GM23338 (cell line): ENCODE results near the gene POLR2L. TPM values are rescaled to one million over a fixed set of nuclear protein-coding genes. Genes with fewer than 3 reads are reported as not detected.

Experiments
- ATAC-seq: fragments of 200-7000 bp; cut with Tn5 transposase; 3 replicates; pipeline ENCODE4 v1.9.1; 2020
- DNase-seq: peaks from one replicate; pipeline ENCODE4 v3.0.0-alpha.2; 2015; ENCODE audit warnings: low spot score
- H2AFZ ChIP-seq: fragments of 200-600 bp; sonication (generic); 2 replicates; pipeline ENCODE4 v1.8.0; 2016; ENCODE audit warnings: antibody characterized with exemption, mild to moderate bottlenecking, moderate library complexity
- H3F3A ChIP-seq: fragments of 200-600 bp; sonication (generic); replicated peaks from 2 replicates; pipeline ENCODE4 v1.8.0; 2017; ENCODE audit warnings: antibody characterized with exemption, mixed run types, low read depth
- H3K27ac ChIP-seq: fragments of 200-600 bp; sonication (generic); 2 replicates; pipeline ENCODE4 v1.6.1; 2016; ENCODE audit warnings: low read depth
- H3K27me3 ChIP-seq: fragments of 200-600 bp; sonication (generic); 2 replicates; pipeline ENCODE4 v1.8.0; 2016; ENCODE audit warnings: mild to moderate bottlenecking, mixed run types, moderate library complexity; ENCODE audit not compliant: insufficient read depth
- H3K36me3 ChIP-seq: fragments of 200-600 bp; sonication (generic); 2 replicates; pipeline ENCODE4 v1.8.0; 2016; ENCODE audit warnings: mild to moderate bottlenecking; ENCODE audit not compliant: insufficient read depth
- H3K4me1 ChIP-seq: fragments of 200-600 bp; sonication (generic); 2 replicates; pipeline ENCODE4 v1.8.0; 2016; ENCODE audit warnings: mild to moderate bottlenecking, moderate library complexity; ENCODE audit not compliant: insufficient read depth
- H3K4me2 ChIP-seq: fragments of 200-600 bp; sonication (generic); 2 replicates; pipeline ENCODE4 v1.7.1; 2017; ENCODE audit warnings: mixed run types
- H3K4me3 ChIP-seq: fragments of 200-600 bp; sonication (generic); 2 replicates; pipeline ENCODE4 v1.6.1; 2016; ENCODE audit warnings: mixed run types
- H3K79me2 ChIP-seq: fragments of 200-600 bp; sonication (generic); replicated peaks from 2 replicates; pipeline ENCODE4 v1.8.0; 2017; ENCODE audit warnings: mild to moderate bottlenecking; ENCODE audit not compliant: insufficient read depth
- H3K9me2 ChIP-seq: fragments of 200-600 bp; sonication (generic); 2 replicates; pipeline ENCODE4 v1.8.0; 2017; ENCODE audit not compliant: insufficient read depth
- H4K20me1 ChIP-seq: fragments of 200-600 bp; sonication (generic); replicated peaks from 2 replicates; pipeline ENCODE4 v1.8.0; 2017; ENCODE audit warnings: mild to moderate bottlenecking; ENCODE audit not compliant: insufficient read depth
- H3K27ac Mint-ChIP-seq: 2 replicates; pipeline ENCODE4 v1.8.0; 2020; ENCODE audit warnings: inconsistent platforms, mild to moderate bottlenecking, moderate library complexity, mixed read lengths
- H3K27me3 Mint-ChIP-seq: 3 replicates; pipeline ENCODE4 v1.8.0; 2022; ENCODE audit warnings: low read depth, mild to moderate bottlenecking, moderate library complexity, mixed read lengths, inconsistent platforms; ENCODE audit not compliant: insufficient read depth, poor library complexity
- H3K36me3 Mint-ChIP-seq: 3 replicates; pipeline ENCODE4 v1.8.0; 2021; ENCODE audit warnings: low read depth, mild to moderate bottlenecking, inconsistent platforms, moderate library complexity, mixed read lengths
- H3K4me1 Mint-ChIP-seq: 3 replicates; pipeline ENCODE4 v1.8.0; 2020; ENCODE audit warnings: mild to moderate bottlenecking, inconsistent platforms, mixed read lengths
- H3K4me3 Mint-ChIP-seq: 3 replicates; pipeline ENCODE4 v1.8.0; 2021; ENCODE audit warnings: moderate library complexity, mild to moderate bottlenecking, inconsistent platforms, mixed read lengths
- H3K9me3 Mint-ChIP-seq: 3 replicates; pipeline ENCODE4 v1.8.0; 2020; ENCODE audit warnings: moderate library complexity, mild to moderate bottlenecking, inconsistent platforms, mixed read lengths
- CREB1 ChIP-seq: fragments of 250-450 bp; sonication (Bioruptor Pico); IDR thresholded peaks from 2 replicates; pipeline ENCODE4 v1.5.0; 2020; ENCODE audit warnings: low read depth, mild to moderate bottlenecking, moderate library complexity
- CTCF ChIP-seq, 2 experiments: fragments of 200-600 bp in 1 of 2; sonication (generic) in 1 of 2; conservative IDR thresholded peaks; 2 replicates each; pipeline versions ENCODE4 v1.5.1 to v1.6.1; 2016 to 2017; ENCODE audit warnings: antibody characterized with exemption in 2 of 2, low read depth in 2 of 2, mild to moderate bottlenecking in 2 of 2, moderate library complexity in 1 of 2
- ETS1 ChIP-seq: IDR thresholded peaks from 2 replicates; pipeline ENCODE4 v1.6.1; 2016; ENCODE audit warnings: antibody characterized with exemption
- EZH2 ChIP-seq: fragments of 200-600 bp; sonication (generic); IDR thresholded peaks from one replicate; pipeline ENCODE4 v1.8.0; 2017; ENCODE audit warnings: antibody characterized with exemption, mild to moderate bottlenecking, low read depth; ENCODE audit not compliant: unreplicated experiment
- EZH2phosphoT487 ChIP-seq: fragments of 200-600 bp; sonication (generic); IDR thresholded peaks from one replicate; pipeline ENCODE4 v1.8.1; 2018; ENCODE audit warnings: antibody characterized with exemption; ENCODE audit not compliant: unreplicated experiment
- JUNB ChIP-seq: IDR thresholded peaks from one replicate; pipeline ENCODE4 v1.6.1; 2016; ENCODE audit warnings: antibody characterized with exemption; ENCODE audit not compliant: unreplicated experiment
- NANOG ChIP-seq: IDR thresholded peaks from 2 replicates; pipeline ENCODE4 v1.6.1; 2016; ENCODE audit warnings: antibody characterized with exemption, borderline replicate concordance
- POLR2AphosphoS5 ChIP-seq: IDR thresholded peaks from 2 replicates; pipeline ENCODE4 v1.6.1; 2016; ENCODE audit warnings: antibody characterized with exemption, low read depth
- REST ChIP-seq: IDR thresholded peaks from one replicate; pipeline ENCODE4 v1.6.1; 2018; ENCODE audit warnings: antibody characterized with exemption; ENCODE audit not compliant: unreplicated experiment
- STAT1 ChIP-seq: IDR thresholded peaks from one replicate; pipeline ENCODE4 v1.6.1; 2016; ENCODE audit warnings: antibody characterized with exemption; ENCODE audit not compliant: unreplicated experiment
- ZNF114 ChIP-seq: fragments of 250-450 bp; sonication (Bioruptor Pico); IDR thresholded peaks from 2 replicates; pipeline ENCODE4 v1.5.0; 2020; ENCODE audit warnings: mild to moderate bottlenecking, moderate library complexity
- ZNF331 ChIP-seq: fragments of 250-450 bp; sonication (Bioruptor Pico); IDR thresholded peaks from 2 replicates; pipeline ENCODE4 v1.5.0; 2020; ENCODE audit warnings: low read depth, mild to moderate bottlenecking, moderate library complexity
- ZNF462 ChIP-seq: fragments of 250-450 bp; sonication (Bioruptor Pico); IDR thresholded peaks from 2 replicates; pipeline ENCODE4 v1.5.0; 2020; ENCODE audit warnings: mild to moderate bottlenecking, moderate library complexity
- polyA plus RNA-seq: library from polyadenylated mRNA; unstranded; fragments of >200 nt; fragmentation: Nextera tagmentation; extraction: Ambion mirVana; gene quantifications from 2 replicates; pipeline ENCODE4 v1.2.1, GENCODE V29; 2016
- total RNA-seq: library from RNA; depleted of rRNA; stranded (reverse); fragments of >200 nt; shearing (Covaris generic); gene quantifications from 2 replicates; pipeline ENCODE4 v1.2.3, GENCODE V29; 2014

POLR2L gene
- total and polyA plus RNA-seq, 2 experiments from 2014 or later = 32.2 to 369 TPM

GRCh38 chr11:802693-803466 is 39.4 kb downstream of the POLR2L start:
- Histone ChIP-seq H2AFZ (no peak overlapping the region), H3K27me3 (no peaks in the 10 kb centered on the region), H3K36me3 (no peaks in the 10 kb centered on the region), H3K9me2 (no peaks in the 10 kb centered on the region), H3K4me1 (peaks cover 7% of the 10 kb centered on the region; the same call in 1 of the 2 replicates), H3F3A (peaks cover 22% of the 10 kb centered on the region; the same call in 1 of the 2 replicates), H3K4me2 (no peak overlapping the region), H3K27ac (no peak overlapping the region), H4K20me1 (no peaks in the 10 kb centered on the region), H3K79me2 (peaks cover 6% of the 10 kb centered on the region), H3K4me3 (no peak overlapping the region)
- Mint-ChIP-seq H3K4me3 (no peak overlapping the region), H3K27ac (no peak overlapping the region), H3K4me1 (peaks cover 5% of the 10 kb centered on the region; the same call in 2 of the 3 replicates), H3K9me3 (no peaks in the 10 kb centered on the region), H3K36me3 (peaks cover 2% of the 10 kb centered on the region; the same call in 1 of the 3 replicates), H3K27me3 (peaks cover 13% of the 10 kb centered on the region)
- no peak for TF ChIP-seq CTCF (conservative IDR thresholded peaks at IDR 0.05; ENCODE audit: low read depth in 2 of 2)
- no peak for TF ChIP-seq ZNF331 (CRISPR knock-in tag)
- TF ChIP-seq EZH2phosphoT487 = no peak
- TF ChIP-seq ZNF462 = no peak
- no peak for TF ChIP-seq STAT1
- no peak for TF ChIP-seq REST
- TF ChIP-seq ZNF114 = no peak
- no peak for TF ChIP-seq EZH2
- no peak for TF ChIP-seq POLR2AphosphoS5
- TF ChIP-seq CREB1 (CRISPR knock-in tag) = no peak
- no peak for TF ChIP-seq ETS1
- TF ChIP-seq NANOG = no peak
- no peak for TF ChIP-seq JUNB
- DNase-seq (no peak), ATAC-seq (no peak)
